Measurements from ENCODE around the gene HOXC11.

Gene HOXC11

DNA sequence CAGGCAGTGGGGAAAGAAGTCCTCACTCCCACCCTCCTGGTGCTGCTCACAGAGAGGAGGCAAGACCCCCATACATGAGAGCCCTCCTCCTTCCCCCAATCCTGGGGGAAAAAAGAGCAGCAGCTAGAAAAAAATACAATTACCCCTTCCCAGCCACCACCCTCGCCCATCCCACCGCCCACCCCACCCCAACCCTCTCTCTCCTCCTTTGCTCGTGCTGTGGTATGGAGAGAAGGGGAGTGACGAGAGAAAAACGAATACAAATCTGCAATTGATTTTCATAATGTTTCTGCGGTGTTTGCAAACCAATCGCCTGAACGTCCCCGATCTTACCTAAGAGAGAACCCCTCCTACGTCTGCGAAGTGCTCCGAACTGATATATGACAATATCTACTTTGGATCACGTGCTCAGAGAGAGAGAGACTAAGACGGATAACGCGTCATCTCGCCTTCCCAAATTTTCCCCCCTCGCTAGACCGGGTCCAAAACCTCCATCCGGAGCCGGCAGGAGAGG lies at the start of gene HOXC11:
Gene HOXC11, plus strand, starts transcription at position 405 of the 514 bp plus-strand sequence. CDS start 116 bp downstream, outside the sequence.
- DNase-seq = no peak

DNA sequence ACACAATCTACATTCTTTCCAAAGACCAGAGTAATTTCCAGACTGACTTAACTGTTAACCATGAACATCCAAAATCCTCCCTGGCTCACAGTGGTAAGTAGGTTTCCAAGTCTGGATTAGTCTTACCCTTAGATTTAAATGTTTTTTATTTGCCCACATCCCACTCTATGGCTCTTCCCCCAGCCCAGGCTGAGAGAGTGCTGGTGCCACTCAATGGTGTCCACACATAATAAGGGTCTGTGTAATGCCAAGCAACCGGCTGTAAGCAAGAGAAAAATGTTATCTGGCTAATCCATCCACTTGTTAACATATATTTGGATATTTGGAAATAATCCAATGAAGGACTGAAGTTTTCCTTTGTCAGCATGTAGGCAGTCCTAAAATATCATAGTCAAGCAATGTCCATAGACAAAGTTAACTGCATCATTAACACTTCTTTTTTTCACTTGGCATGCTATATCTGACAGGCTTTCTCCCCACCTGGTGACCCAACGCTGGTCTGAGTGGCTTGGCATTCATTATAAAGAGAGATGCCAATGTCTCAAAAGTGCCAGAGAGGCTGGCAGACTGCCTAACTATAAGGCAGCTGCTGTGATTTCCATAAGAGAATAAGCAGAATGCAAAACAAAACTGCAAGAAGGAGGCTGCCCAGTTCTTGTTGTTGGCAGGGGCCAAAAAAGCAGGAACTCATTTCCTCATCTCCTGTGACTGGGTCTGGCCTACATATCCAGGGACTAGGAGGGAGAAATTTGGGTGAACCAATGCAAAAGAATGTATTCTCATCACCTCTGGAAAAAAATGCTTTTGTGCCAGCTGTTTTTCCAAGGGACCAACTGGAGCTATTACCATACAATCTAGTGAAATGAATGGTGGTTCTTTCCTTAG lies 48.2 kb upstream of the HOXC11 start:
- peak; percentile 17 for DNase-seq

DNA sequence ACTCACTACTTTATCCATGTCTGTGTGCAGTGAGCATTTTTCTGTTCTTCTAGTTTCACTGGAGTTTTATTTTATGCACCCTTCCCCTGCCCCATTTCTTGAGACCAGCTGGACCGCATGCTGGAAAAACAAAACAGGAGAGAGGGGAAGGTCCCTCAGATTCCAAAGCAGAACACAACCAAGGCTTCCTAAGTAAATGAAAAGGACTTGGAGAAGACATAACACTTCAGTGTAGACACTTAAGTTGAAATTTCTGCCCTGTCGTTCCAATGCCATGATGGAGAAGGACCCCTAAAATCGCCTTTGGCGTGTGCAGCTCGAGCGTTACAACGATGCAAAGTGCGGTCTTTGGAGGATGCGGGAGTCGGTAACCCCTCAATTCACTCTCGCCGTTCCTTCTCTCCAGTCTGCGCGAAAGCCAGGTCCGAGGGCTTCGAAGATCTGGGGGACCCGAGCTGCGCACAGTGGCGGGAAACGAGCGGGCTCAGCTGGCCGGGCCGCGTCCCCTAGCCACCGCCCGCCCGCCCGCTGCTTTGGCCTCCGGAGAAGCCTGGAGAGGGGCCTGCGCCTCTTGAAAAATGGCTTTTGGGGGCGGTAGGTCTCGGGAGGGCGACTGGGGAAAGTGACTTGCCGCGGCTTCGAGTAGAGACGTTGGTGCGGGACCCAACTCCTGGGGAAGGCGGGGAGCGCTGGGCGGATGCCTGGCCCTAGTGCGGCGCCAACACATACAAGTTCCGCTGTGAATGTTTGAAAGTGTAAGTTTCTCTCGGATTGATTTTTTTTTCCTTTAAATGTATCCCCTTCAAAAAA lies 45.5 kb upstream of the HOXC11 start:
- no peak for DNase-seq

DNA sequence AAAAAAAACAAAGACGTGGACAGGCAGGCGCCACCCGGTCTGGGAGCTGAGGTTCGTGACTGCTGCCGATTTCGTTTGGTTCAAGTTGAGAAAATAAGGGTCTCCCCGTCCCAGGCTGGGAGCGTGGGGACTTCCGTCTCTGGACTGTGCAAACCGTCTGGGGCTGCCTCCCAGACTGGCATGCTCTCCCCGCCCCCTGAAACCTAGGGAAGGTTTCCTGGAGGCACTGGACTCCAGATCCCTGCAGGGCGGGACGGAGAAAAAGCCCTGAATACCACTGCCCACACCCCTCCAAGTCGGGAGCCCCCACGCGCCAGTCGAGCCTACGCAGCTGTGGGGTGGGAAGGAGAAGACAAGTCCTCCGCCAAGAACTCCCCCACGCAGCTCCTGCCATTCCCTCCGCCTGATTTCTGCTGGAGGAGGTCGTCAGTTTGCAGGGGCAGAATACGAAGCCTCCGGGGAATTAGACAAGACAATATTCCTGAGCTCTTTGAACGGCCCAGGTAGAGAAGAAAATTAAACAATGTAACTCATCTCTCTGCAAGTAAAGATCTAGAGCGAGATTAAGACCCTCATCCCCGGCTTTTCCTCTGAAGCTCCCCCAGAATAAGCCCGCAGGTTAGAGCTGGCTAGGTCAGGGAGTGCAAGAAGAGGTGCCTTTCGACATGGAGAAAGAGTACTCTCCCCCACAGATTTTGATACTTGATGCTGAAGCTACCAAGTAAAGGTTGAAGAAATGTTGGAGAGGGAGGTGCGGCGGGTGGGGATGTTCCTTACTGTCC lies 44.7 kb upstream of the HOXC11 start:
- DNase-seq = no peak

DNA sequence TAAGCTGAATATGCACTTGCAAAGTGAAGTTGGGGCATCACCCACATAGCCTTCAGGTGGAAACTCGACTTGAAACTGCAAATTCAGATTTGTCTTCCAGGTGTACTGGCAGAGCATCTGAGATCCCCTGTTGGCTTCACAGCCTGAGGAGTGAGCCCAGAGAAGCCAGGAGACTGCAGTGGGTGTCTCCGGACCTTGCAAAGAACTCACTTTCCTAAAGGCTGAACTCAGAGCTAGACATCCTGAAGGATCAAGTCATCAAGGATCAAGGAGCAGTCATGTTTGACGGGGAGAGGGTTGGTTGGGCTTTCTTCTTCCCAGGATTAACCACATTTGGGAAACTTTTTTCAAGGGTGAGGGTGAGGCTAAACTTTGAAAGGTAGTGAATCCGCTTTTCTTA lies 43.4 kb upstream of the HOXC11 start:
- DNase-seq = no peak

DNA sequence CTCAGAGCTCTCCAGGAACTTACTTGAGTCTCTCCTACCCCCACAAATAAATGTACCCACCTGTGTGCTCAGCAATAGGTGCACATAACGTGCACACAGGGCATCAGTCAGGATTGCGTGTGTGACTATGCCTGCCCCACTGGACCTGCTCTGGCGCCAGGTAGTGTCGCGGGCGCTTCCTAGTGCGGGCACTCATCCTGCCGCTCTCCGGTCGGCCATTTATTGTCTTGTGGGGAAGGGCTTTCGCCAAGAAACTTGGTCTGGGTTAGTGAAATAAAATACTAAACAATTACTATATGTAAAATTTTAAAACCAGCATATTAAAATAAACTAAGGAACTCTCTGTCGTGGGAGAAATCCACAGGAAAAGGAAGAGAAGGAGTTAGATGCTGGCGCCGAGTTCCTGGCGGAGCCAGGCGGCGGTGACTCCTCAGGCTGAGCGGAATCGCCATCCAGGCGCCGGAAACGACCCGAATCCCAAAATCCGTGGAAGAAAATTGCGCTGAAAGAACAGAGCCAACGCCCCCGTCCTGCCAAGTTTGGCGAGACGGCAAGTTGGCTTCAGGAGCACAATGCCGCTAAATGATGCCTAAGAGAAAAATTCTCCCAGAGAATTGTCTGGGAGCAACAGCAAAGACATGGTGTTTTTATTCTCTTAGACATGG lies 42.2 kb upstream of the HOXC11 start:
- DNase-seq = no peak

DNA sequence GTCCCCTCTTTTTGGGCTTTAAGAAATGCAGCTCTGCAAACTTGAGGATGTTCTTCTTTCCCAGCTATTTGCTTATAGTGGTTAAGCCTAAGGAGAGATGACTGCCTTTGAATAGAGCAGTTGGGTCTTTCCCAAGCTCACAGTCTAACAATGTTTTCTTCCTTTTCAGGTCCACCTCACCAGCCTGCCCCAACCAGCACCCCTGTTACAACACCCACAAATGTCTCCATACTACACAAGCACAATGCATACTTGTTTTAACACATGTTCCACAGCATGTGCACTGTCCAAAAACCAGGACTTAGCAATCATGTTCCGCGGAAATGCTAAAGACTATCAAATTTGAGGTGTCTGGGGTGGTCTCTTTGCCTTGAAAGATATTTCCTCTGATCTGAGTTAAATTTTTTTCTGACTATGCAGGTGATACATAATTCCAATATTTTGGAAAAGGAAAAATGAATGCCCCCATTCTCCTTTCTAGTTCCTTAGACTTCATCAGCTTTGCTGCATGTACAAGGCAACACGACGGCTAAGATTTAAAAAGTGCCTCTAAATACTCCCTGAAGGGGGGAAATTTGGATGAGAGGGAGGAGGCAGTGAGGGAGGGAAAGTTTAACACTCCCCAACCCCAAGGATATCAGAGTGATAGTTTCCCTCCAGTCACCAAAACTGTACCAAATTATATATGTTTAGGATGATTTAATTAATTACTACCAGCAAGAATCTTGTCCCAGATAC lies 40.9 kb upstream of the HOXC11 start:
- DNase-seq = no peak

DNA sequence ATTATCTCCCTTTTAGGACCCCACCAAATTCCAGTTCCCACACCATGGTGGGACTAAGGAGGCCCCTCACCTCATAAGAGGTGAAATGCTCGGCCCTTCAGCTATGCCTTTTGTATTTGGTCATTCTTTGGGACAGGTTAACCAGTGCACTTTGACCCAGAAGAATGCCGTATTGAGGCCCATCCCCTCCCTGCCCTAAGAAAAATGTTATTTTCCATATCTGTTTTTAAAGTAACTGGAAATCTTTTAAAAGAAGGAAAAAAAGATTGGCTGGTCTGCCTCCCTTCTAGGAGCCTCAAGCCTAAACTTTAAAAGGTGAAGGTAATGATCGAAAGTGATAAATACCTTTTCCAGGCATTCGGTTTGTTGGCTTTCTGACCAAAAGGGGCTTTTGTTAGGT lies 40.0 kb upstream of the HOXC11 start:
- no peak for DNase-seq

DNA sequence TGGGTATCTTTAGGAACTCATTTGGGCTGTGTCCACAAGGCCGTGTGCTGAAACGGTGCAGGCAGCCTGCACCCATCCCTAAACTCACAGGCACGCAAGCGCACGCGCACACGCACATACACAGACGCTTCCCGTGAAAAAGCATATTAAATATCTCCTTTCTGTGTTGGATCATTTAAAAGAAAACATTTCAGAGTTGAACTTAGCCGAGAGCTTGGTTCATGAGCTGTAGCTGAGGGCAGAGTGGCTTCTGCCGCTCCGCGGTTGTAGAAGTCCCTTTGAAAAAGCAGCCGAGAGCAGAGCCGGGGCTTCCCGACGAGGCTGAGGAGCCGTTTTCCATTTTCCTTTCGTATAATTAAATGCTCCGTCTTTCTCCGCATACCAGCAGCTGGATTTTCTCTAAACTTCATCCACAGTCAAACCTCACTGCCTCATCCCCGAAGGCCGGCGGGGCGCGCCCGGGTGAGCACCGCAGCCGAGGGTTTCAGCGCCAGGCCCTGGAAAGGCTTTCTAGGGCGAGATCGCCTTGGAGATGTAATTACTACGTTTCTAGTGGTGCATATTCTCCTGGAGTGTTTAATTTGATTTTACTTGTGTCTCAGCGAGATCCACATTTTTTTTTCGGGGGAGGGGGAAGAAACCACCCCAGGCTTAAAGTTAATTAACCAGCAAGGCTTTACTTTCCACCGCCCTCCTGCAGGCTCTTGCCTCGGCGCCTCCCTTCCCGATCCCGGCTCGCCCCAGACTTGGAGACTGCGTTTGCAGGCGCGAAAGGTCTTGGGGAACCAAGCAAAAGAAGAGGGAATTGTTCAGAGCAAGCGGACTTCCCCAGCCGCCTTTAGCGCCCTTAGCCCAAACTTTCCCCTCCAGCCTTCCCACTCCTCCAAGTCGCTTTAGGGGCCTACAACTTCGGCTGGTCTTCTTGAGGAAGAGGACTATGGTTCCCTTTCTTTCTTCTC lies 37.3 kb upstream of the HOXC11 start:
- DNase-seq = no peak

DNA sequence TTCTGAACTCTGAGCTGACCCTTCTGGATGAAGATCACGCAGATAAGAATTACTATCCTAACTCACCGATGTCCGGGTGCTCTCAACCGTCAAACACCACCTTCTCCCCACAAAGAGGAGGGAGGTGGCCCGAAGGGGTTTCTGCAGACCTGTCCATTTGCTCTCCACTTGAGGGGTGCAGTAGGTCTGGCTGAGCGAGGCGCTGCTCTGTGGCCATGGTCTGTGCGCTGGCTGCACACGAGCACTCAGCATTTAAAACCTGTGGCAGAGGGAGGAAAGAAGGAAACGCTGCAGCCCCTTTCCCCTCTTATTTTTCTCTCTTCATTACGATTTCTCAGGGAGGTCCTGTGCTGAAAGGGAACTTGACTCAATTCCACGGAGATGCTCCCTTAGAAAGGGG lies 35.8 kb upstream of the HOXC11 start:
- no peak for DNase-seq

DNA sequence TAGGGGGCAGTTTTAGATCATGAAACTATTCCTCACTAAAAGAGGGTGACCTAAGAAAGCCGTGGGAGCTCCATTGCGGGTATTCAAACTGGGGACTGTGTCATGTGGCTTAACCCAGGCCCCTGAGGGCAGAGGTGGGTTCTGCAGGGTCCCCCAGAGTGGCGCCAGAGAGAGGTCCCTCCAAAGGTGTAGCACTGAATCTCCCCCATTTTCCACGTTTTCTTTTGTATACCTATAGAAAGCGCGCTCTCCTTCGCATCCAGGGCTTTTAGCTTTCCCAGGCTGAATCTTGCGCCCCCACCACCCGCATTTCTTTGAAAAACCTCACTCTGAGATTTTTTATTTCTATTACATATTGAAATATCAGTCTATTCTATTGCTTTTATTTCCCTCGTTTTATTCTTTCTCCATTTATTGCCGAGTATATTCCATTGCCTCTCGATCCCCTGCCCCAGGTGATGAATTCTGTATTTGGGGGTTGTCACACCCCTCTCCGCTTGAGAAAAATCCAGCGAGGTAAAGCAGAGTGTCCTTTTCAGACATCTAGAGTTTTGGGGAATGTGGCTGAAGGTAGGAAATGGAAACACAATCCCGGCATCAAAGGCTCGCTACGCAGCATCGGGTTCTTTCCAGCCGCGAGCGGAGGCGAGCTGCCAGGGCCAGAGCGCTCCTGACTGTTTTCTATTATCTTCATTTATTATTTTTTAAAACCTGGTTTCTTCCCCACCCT lies 35.2 kb upstream of the HOXC11 start:
- DNase-seq = no peak

DNA sequence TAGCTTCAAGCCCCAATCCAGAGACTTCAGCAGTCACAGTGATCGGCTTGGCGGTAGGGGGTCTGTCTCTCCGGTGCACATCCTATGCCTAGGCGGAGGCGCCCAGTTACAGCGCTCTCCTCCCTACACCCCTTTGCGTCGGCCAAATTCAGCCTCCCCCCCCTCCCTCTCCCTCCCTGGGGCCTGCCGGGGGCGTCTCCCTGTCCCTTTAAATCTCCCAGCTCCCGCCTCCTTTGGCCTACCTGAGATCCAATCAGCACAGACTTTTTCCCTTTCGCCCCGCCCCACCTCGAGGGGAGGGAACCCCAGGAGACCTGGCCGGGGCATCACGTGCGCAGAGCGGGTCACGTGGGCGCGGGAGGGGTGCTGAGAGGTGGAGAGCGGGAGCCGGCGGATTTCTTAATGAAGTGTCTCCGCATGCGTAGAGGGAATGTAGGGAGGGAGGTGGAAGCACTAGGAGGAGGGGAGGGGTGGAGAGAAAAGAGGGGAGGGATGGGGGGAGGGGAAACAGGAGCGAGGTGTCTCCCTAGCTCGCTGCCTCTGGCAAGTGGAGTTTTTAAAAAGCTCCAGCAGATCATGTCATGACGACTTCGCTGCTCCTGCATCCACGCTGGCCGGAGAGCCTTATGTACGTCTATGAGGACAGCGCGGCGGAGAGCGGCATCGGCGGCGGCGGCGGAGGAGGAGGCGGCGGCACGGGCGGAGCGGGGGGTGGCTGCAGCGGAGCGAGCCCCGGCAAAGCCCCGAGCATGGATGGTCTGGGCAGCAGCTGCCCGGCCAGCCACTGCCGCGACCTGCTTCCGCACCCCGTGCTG lies 34.4 kb upstream of the HOXC11 start, which contains the start of gene HOXC13:
Gene HOXC13, plus strand, starts transcription at position 506 of the 815 bp plus-strand sequence. Its CDS starts 76 bp downstream, at position 582.
- DNase-seq = peak; percentile 95

DNA sequence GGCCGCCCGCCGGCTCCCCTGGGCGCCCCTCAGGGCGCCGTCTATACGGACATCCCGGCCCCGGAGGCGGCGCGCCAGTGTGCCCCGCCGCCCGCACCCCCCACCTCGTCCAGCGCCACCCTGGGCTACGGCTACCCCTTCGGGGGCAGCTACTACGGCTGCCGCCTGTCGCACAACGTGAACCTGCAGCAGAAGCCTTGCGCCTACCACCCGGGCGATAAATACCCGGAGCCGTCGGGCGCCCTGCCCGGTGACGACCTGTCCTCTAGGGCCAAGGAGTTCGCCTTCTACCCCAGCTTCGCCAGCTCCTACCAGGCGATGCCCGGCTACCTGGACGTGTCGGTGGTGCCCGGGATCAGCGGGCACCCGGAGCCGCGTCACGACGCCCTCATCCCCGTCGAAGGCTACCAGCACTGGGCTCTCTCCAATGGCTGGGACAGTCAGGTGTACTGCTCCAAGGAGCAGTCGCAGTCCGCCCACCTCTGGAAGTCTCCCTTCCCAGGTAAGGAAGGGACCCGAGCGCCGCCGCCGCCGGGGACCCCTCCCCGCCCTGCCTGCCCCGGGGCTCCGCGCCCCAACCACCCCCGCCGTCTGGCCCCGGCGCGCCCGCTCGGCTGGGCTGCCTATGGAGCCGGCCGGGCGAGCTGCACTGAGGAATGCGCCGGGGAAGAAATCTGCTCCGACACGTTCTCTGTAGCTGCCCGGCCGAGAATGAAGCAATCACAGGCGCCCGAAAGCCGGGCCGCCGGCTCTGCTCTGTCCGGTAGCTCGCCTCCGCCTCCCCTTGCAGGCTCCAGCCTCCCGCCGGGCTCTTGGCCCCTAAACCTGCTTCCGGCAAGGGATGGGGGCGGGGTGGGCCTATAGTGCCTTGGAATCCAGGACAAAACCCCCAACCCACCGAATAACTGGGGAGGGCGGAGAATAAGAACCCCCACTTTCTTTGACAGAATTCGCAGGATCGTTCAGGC lies 33.5 kb upstream of the HOXC11 start:
- DNase-seq = no peak

DNA sequence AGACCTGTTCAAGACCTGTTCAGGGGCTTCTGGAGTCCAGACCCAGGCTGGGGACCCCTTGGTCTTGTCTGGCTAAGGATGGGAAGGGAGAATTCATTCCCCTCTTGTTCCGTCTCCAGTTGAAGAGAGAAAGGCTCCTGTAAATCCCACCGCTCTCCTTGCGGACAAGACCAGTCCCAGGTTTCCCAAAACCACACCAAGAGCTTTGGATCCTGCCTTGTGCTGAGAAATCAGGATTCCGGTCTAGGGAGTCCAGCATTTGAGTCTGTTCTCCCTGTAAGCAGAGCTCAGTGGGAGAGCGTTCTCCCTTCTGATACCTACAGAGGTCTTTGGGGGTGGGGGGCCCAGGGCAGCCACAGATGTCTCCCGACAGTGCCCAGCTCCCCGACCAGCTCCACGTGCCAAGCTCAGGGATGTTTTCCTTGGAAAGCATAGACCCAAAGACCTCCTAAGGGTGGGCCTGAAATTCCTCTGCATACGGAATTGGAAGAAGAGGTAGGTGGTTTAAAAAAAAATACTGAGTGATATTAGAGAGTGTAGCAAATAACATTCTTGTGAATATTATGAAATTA lies 32.4 kb upstream of the HOXC11 start:
- DNase-seq = no peak

DNA sequence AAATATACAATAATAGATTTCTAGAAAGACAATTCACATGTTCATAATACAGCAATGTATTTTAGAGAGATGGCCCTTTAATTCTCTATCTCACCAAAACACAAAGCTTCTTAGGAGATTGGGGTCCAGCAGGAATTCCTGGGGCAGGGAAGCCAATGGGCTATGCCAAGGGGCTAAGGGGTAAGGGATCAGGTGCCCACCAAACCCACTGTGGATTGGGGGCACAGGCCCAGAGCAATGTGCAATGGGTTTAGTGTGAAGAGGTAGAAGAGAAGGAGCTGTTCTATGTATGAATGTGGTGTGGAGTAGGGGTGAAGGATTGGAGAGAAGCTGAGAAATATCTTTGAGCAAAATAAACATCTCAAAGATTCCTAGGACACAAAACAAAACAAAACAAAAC lies 31.7 kb upstream of the HOXC11 start:
- DNase-seq = no peak

DNA sequence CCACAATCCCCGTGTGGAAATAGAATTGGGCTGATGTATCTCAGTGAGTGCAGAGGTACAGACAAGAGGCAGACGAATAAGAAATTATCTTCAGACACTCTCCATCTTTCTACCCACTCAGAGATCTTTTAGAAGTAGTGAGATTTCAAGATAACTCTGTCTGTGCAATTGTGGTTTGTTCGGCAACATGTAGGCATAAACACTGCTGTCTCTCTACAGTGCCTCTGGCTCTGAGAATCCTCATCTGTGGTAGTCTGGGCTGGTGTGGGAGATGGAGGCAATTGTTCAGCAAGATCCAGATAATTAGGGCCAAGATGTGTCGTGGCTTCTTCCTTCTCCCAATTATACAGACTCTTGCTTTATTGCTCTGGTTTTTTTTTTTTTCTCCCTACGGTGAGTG lies 31.2 kb upstream of the HOXC11 start:
- DNase-seq = no peak

DNA sequence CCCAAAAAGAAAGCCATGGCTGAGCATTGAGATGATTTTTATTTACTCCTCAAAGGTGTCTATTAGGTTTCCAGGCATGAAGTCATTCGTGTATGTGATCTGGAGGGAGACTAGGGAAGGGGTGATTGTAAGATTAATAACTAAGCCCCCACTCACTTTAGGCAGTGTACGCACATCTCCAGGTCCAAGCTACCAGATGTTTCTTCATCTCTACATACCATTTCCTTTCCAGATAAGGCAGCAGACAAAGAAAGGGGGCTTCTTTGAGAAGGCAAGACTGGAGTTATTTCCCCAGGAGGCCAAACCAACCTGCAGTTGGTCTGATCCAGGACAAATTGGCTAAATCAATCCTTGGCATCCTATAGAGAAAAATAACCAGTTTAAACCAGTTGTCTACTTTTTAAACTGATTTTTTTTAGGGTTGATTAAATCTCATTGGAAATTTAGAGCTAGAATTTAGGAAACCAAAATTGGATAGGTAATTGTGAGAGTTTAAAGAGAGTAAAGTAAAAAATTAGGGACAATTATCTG lies 30.4 kb upstream of the HOXC11 start:
- DNase-seq = no peak

Data from NCI-H1105 (cell line).